CD4-positive, alpha-beta T cell treated with Interferon gamma for 1 hour (primary cell): Measurements from ENCODE around the gene ASCC1.

Experiments
- DNase-seq: peaks from one replicate; pipeline ENCODE4 v3.0.0-alpha.2; 2020

The ASCC1 gene

DNA sequence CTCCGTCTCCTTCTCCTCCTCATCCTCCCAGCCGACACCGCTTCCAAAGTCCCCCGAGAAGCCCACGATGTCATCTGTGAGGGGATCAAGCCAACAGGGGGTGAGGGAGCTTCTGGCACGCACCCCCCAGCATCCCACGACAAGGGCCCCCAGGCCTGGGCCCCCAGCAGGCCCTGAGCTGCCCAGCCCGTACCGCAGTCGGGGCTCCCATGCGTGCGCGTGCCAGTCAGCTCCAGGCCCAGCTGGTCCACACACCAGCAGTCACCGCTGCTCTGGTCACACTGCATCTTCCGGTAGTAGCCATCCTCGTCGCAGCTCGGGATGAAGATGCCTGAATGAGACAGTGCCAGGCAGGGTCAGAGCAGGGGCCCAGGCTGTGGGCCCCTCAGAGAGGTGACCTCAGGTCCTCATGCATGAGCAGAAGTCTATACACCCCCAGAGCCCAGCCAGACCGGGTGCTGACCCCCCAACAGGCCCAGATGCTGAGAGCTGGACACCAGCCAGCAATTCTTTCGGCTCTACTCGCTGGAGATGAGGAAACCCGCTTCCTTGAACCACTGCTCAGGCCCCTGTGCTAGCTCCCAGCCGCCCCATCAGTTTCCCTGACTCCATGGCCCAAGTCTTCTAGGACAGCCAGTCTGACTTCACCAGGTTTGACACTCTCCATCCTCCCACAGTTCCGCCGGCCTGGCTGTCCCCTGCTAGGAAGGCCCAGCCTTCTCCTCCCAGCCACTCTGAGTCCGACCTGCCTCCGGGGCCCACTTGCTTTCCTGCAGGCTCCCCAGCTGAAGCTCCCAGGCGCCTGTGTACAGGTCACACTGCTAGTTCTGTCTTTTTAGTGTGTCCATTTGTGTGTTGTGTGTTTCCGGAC, 153.0 kb downstream of the ASCC1 start:
- no peak for DNase-seq

DNA sequence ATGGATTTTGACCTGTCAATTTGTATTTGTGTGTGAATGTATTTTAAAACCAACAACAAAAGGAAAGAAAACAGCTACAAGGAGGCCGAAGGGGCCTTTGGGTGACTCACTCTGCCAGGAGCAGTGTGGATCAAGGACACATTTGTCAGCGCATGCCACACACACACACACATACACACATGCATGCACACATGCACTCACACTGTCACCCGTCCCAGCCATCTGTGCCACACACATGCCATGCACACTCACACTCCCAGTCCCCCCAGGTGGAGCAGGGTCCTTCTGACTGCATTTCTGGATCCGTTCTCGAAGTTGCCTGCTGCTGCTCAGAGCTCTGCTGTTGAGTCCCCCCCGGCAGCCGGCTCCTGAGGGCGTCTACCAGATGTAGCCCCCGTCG, 153.7 kb downstream of the ASCC1 start:
- DNase-seq: no peak

DNA sequence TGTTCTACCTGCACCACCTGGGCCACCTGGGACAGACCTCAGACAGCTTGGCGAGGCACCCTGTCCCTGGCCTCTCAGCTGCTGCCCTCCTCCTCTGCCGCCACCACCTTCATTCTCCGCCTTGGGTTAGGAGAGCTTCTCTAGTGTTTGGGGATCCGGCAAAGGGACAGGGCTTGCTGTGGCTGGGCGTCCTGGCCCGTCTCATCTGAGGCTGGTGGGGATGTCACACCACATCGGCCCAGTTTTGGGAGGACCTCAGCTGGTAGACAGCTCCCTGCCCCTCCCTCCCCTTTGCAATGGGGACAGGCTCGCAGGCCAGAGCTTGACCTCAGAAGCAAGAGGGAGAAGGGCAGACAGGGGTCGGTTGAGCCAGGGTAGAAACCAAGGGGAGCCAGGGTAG, 154.1 kb downstream of the ASCC1 start:
- no peak for DNase-seq

DNA sequence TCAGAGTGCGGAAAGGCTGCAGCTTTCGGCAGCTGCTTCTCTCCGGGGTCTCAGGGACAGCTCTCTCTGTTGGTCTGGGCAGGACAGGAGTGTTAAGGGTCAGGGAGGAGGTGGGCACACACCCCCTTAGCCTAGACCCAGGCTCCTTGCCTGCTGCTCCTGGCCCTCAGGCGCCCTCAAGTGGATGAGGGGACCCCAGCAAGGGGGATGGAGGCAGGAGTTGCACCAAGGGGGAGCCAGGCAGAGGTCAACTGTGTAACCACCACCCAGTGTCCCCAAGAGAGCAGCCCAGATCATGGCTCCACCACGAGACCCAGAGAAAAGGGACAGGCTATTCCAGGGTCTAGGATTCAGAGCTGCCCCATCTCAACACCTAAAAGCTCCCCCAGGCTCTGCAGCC, 154.6 kb downstream of the ASCC1 start:
- no peak for DNase-seq

DNA sequence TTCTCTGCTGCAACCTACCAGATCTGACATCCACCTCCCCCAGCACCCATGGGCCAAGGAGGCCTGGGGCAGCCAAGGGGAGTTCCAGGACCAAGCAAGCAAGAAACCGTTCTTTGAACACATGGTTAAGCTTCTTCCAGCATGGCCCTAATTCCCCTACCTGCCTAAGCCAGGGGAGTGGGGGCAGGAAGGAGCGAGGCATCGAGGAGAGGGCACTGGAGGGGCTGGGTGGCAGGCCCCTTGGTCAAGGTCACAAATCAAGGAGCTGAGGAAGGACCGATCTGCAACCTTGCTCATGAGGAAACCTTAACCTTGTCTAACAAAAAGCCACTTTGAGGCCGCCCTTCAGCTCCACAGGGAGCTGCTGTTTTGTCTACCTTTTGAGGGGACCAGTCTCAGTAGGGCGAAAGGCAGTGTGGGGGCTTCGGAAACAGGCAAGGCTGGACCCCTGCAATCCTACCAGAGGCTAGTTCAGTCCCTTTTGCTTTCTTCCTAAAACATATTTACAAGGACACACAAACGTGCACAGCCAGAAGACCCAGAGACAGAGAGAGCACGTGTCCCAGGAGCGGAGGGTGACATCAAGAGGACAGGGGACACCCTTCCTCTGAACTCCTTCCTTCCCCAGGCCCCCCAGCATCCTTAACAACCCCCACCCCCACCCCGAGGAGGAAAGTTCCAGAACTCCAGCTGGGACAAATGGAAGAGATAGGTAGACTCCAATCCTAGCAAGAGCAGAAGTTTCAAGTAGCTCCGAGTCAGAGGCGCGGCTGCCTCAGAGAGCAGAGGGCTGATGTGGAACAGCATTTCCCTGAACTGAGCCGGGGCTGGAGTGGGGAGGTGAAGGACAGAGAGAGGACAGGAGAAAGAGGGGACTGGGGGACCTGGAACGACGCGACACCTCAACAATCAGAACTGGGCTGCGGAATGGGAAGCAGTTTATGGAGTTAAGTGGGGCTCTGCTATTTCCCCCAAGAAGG, 155.9 kb downstream of the ASCC1 start:
- no peak for DNase-seq

DNA sequence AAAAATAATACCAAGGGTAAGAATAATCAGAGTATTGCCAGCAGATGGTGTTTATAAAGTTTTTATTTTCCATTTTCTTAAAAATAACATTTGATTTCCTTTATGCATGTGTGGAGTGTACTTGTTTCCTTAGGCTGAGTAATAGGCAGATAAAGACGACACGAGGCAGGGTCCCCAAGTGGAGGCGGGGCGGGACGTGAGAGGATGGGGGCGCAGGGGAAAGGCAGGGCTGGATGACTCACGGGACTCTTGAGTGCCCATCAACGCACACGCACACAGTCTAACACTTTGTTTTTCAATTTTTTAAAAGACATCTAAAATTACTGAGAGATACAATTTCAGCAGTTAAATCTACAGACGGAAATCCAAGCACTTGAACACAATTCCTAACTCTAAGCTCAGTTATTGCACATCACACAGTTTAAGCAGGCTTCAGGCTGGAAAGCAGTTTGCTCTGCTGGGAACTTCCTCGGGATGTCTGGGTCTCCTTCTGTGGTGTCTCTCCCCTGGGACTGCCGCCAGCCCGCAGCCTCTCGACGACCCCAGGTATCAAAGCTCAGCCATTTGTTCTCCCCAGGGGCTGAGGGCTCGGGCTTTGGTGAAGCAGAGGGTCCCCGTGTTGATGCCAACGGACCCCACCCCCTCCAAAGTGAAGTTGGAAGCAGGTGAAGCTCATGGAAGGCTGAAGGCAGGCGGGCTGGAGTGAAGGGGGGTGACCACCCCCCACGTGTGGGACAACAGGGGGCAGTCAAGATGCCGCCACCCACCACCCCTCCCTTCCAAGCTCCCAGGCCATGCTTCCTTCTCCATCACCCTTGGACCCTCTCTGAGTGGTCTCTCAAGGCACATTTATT, 156.9 kb downstream of the ASCC1 start:
- DNase-seq: no peak

DNA sequence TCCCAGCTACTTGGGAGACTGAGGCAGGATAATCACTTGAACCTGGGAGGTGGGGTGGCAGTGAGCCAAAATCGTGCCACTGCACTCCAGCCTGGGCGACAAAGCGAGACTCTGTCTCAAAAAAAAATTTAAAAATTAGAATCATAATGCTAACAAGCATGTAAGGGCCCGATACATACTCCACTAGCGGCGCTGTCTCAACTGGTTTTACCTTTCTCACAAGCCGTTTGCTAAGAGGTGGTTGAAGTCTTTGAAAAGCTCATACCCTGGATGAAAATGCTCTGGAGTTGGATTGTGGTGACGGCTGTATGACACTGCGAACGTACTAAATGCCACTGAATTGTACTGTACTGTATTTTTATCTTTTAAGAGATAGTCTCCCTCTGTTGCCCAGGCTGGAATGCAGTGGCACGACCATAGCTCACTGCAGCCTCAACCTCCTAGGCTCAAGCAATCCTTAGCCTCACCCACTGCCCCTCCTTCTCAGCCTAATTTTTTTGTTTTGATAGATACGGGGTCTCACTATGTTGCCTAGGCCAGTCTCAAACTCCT, 157.7 kb downstream of the ASCC1 start:
- DNase-seq: no peak

DNA sequence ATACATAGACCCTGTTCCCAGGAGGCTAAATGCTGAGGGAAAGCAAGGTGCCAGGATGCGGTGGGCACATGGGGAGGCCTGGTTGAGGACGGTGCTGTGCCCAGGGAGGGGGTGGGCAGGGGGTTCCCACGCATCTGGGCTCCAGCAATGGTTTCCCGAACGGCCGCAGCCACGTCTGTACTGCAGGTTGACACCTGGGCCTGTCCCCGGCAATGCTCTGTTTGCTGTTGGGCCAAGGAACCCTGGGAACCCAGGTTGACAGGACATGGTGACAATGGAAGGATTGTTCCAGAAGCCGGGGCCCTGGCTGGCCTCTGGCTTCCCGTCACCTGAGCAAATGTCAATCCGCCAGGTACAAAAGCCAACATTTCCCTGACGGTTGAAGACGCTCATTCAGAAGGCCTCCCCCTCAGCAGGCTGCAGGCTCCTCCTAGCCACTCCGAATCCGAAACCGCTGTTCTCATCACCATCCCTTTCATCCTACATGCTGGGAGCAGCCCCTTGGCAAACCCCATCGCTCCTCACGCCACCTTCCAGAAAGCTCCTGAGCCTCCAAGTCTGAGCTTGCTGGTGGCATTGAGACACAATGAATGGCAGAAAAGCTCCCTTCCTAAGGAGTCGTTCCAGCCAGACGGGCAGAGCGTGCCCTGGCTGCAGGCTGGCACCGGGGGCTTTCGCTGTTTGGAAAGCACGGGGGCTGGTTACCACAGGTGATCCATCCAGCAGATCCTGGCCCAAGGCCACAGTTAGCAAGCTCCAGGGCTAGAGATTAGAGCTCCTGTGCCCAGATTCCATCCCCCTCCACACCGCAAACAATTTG, 158.9 kb downstream of the ASCC1 start:
- DNase-seq: no peak

DNA sequence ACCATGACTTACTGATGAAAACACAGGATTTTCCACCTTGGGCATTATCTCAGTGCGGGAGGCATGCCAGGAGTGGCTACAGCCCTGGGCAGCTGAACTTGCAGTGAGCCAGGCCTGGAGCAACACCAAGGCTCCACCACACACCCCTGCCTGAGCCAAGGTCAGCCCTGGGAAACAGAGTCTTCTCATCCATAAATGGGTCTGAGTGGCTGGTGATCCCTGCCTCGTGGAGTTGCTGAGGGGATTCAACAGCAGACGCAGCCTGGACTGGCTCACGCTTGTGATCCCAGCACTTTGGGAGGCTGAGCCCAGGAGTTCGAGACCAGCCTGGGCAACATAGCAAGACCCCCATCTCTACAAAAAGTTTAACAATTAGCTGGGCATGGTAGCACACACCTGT, 160.0 kb downstream of the ASCC1 start:
- DNase-seq: no peak

DNA sequence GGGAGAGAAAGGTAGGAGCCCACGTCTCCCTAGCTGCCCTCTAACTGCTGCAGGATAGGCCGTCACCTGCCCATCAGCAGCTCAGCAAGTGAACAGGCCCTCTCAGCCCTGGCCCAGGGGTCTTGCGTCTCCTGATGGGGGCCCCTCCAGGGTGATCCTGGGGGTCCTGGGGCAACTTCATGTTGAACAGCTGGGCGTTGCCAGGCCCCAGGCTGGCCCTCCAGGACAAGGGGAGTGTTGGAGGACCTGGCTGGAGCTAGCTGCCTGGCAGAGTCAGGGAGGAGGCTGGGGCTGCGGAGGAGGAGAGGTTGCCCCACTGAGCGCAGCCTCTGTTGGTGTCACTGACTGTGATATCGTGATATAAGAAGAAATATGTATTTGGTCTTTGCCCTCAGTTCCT, 162.4 kb downstream of the ASCC1 start:
- no peak for DNase-seq

DNA sequence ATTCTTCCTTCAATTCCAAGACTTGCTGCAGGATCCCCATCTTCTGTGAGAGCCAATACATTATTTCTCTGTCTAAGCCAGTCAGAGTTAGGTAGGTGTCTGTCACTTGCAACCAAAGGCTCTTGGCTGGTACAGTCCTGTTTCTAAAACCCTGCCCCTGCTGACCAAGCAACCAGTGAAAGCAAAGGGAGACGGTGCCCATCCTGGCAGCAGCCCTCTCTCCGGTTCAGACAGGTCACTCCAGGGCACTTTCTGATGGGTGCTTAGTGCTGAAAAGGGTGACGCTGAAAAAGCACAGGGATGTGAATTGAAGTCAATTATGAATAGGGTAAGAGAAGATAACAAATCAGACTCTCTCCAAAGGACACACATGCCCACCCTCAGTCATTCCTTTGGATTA, 165.2 kb downstream of the ASCC1 start:
- no peak for DNase-seq

DNA sequence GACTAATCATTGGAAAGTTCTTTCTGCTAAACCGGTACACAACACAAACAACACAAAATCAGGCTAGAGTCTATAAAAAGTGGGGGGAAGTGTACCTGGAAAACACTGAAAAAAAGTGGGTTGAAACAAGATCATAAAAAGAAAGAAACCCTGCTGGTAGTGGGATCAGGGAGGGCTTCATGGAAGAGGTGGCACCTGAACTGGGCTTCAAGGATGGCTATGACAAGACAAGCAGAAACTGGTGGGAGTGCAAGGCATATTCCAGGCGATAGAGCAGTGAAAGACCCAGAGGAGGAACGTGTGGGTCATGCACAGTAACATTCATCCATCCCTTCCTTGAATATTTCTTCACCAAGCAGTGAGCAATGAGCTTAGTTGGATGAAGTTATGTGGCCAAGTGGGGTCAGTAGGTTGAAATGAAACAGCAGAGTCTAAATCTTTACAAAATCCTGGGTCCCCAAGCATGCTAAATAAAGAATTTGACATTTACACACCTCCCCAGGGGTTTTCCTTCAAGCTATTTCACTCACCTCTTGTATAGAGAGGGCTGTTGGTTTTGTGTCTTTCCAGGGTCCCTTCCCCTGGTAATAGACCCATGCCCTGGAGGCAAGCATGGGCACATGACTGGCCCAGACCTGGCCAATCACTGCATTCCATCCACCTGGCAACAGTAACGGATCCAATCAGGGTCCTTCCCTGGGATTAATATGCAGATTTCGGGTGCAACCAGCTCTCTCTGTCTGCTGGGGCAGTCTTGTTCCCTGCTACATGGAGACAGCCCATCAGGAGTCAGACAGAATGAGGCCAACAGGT, 165.9 kb downstream of the ASCC1 start:
- no peak for DNase-seq

DNA sequence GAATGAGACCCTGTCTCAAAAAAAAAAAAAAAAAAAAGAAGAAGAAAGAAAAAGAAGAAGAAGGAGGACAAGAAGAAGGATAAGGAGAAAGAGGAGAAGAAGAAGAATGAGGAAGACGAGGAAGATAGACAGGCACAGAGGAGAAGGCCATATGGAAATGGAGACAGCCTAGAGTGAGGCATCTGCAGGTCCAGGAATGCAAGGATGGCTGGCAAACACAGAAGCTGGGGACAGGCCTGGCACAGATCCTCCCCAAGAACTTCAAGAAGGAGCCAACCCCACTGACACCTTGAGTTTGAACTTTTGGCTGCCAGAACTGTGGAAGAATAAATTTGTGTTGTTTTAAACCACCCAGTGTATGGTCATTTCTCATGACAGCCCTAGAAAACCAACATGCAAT, 166.6 kb downstream of the ASCC1 start:
- no peak for DNase-seq

DNA sequence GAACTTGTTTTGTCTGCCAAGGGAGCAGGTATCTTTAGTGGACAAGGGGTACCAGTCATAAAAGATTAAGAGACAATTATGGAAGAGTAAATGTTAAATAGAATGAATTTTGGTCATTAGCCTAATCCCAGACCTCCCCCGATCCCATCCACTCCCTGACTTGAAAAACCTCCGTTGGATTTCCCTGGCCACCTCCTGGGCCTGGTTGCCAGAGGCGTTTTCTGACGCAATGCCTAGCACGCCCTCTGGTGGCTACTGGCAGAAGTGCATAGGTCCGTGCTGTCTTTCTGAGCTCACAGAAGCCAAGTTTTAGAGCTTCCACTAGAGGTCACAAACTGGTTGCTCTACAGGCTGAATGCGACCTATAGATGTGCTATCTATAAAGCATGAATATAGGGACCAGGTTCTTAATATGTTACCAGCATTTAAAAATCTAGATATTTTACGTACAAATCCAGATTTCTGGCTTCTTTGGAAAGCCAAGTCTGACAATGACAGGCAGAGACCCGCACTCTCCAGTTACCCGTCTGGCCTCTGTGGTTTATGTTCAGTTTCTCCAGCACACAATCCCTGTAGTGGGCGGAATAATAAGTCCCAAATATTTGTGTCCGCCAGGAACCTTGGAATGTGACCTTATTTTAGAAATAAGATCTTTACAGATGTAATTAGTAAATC, 167.5 kb downstream of the ASCC1 start:
- peak; percentile 84 for DNase-seq
